Glutamatergic neuron (in vitro differentiated cells): ENCODE results near the gene FAM168B. TPM values are rescaled to one million over a fixed set of nuclear protein-coding genes. Genes with fewer than 3 reads are reported as not detected.
"Not testable (repeated sequence)": the region's sequence is repeated elsewhere in the genome, so short reads cannot be mapped to it uniquely, and the experiment has no call there.

Source experiments
- DNase-seq: peaks from one replicate; pipeline ENCODE4 v3.0.0; 2022
- H3K27ac Mint-ChIP-seq: one replicate; pipeline ENCODE4 v1.8.0; 2020; ENCODE audit warnings: mild to moderate bottlenecking, mixed read lengths, inconsistent platforms; ENCODE audit not compliant: unreplicated experiment
- H3K27me3 Mint-ChIP-seq: one replicate; pipeline ENCODE4 v1.8.0; 2020; ENCODE audit warnings: mild to moderate bottlenecking, moderate library complexity, mixed read lengths, inconsistent platforms; ENCODE audit not compliant: unreplicated experiment
- H3K36me3 Mint-ChIP-seq: one replicate; pipeline ENCODE4 v1.8.0; 2020; ENCODE audit warnings: mild to moderate bottlenecking, mixed read lengths, inconsistent platforms; ENCODE audit not compliant: unreplicated experiment
- H3K4me1 Mint-ChIP-seq: one replicate; pipeline ENCODE4 v1.8.0; 2020; ENCODE audit warnings: mild to moderate bottlenecking, low read depth, mixed read lengths, inconsistent platforms; ENCODE audit not compliant: unreplicated experiment
- H3K4me3 Mint-ChIP-seq: one replicate; pipeline ENCODE4 v1.8.0; 2020; ENCODE audit warnings: mild to moderate bottlenecking, mixed read lengths, inconsistent platforms; ENCODE audit not compliant: unreplicated experiment
- H3K9me3 Mint-ChIP-seq: one replicate; pipeline ENCODE4 v1.8.0; 2020; ENCODE audit warnings: mild to moderate bottlenecking, moderate library complexity, mixed read lengths, inconsistent platforms; ENCODE audit not compliant: unreplicated experiment
- total RNA-seq: library from RNA; stranded (reverse); fragmentation: NEBNext Ultra II Directional; extraction: Animal tissue kit (Norgen Biotek cat#: 25700); gene quantifications from one replicate; pipeline ENCODE4 v1.2.1, GENCODE V29; 2021; ENCODE audit not compliant: unreplicated experiment
- TF ChIP-seq, protein P1 (sequence below): fragments of 200-600 bp; sonication (generic); IDR thresholded peaks from one replicate; pipeline ENCODE4 v1.5.0; 2021; ENCODE audit not compliant: partially characterized antibody, unreplicated experiment

The FAM168B gene
- total RNA-seq, 1 donor from 2014 or later: 118 TPM

DNA sequence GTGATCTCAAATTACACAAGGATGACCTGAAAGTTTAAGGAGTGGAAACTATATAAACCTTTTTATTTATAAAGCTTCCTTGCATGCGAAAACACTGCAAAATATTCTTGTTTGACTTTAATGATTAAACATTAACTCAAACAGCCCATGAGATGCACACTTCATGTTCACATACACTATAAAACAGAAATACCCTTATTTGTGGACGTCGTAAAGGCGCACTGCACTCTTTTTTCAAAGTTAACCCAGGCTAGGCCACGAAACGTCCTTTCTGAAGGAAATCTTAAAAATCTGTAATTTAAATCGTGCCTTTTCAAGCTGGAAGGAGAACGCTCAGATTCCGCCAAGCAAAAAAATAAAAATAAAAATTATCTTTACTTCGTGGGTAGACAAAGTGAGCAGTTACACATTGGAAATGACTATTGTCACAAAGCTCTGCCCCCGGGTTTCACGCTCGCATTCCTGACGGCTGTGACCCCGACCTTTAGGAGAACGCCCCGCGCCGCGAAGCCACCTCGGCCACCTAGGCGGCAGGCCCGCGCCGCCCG is 728 bp downstream of the FAM168B start:
- TF ChIP-seq, protein P1, sequence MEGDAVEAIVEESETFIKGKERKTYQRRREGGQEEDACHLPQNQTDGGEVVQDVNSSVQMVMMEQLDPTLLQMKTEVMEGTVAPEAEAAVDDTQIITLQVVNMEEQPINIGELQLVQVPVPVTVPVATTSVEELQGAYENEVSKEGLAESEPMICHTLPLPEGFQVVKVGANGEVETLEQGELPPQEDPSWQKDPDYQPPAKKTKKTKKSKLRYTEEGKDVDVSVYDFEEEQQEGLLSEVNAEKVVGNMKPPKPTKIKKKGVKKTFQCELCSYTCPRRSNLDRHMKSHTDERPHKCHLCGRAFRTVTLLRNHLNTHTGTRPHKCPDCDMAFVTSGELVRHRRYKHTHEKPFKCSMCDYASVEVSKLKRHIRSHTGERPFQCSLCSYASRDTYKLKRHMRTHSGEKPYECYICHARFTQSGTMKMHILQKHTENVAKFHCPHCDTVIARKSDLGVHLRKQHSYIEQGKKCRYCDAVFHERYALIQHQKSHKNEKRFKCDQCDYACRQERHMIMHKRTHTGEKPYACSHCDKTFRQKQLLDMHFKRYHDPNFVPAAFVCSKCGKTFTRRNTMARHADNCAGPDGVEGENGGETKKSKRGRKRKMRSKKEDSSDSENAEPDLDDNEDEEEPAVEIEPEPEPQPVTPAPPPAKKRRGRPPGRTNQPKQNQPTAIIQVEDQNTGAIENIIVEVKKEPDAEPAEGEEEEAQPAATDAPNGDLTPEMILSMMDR: no peak
- peaks cover 2% of the 10 kb centered on the region for H3K27me3 Mint-ChIP-seq
- H3K27ac Mint-ChIP-seq: peak overlapping the region; percentile 85
- peak overlapping the region; percentile 89 for H3K4me3 Mint-ChIP-seq
- no peaks in the 10 kb centered on the region for H3K4me1 Mint-ChIP-seq
- H3K36me3 Mint-ChIP-seq: no peaks in the 10 kb centered on the region
- H3K9me3 Mint-ChIP-seq: peaks cover 9% of the 10 kb centered on the region
- no peak for DNase-seq

GRCh38 chr2:131085646-131086045 is 7.6 kb downstream of the FAM168B start:
- Mint-ChIP-seq H3K36me3 (no peaks in the 10 kb centered on the region), H3K4me3 (no peak overlapping the region), H3K9me3 (no peaks in the 10 kb centered on the region), H3K27ac (no peak overlapping the region), H3K27me3 (no peaks in the 10 kb centered on the region), H3K4me1 (peaks cover 12% of the 10 kb centered on the region)
- DNase-seq: no peak
- TF ChIP-seq, protein P1: no peak

- peak overlapping the region; percentile 1 for H3K27ac Mint-ChIP-seq
- no peak overlapping the region for H3K4me3 Mint-ChIP-seq
- DNase-seq: no peak
- H3K9me3 Mint-ChIP-seq: no peaks in the 10 kb centered on the region
- peaks cover 1% of the 10 kb centered on the region for H3K36me3 Mint-ChIP-seq
- H3K4me1 Mint-ChIP-seq: peaks cover 17% of the 10 kb centered on the region
- no peaks in the 10 kb centered on the region for H3K27me3 Mint-ChIP-seq
- TF ChIP-seq, protein P1: no peak
These were observed 12.1 kb downstream of the FAM168B start for GRCh38 chr2:131081190-131081589.

GRCh38 chr2:131079931-131080330 is 13.3 kb downstream of the FAM168B start:
- not testable (repeated sequence) for H3K9me3 Mint-ChIP-seq, H3K4me3 Mint-ChIP-seq, H3K36me3 Mint-ChIP-seq, H3K27ac Mint-ChIP-seq, H3K27me3 Mint-ChIP-seq, DNase-seq
- peaks cover 17% of the 10 kb centered on the region for H3K4me1 Mint-ChIP-seq

- Mint-ChIP-seq H3K27me3 (no peaks in the 10 kb centered on the region), H3K36me3 (peaks cover 4% of the 10 kb centered on the region)
These were observed 15.3 kb downstream of the FAM168B start for GRCh38 chr2:131077966-131078365.

More at GRCh38 chr2:131077966-131078365, 15.3 kb downstream of the FAM168B start:
- peaks cover 17% of the 10 kb centered on the region for H3K4me1 Mint-ChIP-seq
- H3K27ac Mint-ChIP-seq: peak overlapping the region; percentile 67
- H3K4me3 Mint-ChIP-seq: no peak overlapping the region
- no peak for DNase-seq
- TF ChIP-seq, protein P1: no peak
- no peaks in the 10 kb centered on the region for H3K9me3 Mint-ChIP-seq
